Upper lobe of left lung (tissue), 4 donors: ENCODE data around the gene PROK2.
A peak's percentile ranks its signal among the peaks of the same experiment; 100 is the strongest.

Source experiments
- EP300 ChIP-seq, 4 donors: sonication (generic); formaldehyde crosslinking; IDR thresholded peaks; one replicate each; pipeline ENCODE4 v1.5.1; 2017; ENCODE audit warnings: antibody characterized with exemption in 4 of 4, control low read depth in 2 of 4
- POLR2A ChIP-seq, 4 donors: fragments of 450-650 bp; IDR thresholded peaks; one replicate each; pipeline ENCODE4 v1.5.1; 2016 to 2017; ENCODE audit warnings: antibody characterized with exemption in 4 of 4, mild to moderate bottlenecking in 2 of 4
- TF ChIP-seq, protein P1 (sequence below), 6 experiments: fragments of 450-650 bp in 4 of 6; fragments of 200-600 bp in 2 of 6; sonication (generic) in 2 of 6; IDR thresholded peaks; one replicate each; pipeline ENCODE4 v1.5.1; 2016 to 2019; ENCODE audit warnings: antibody characterized with exemption in 6 of 6

DNA sequence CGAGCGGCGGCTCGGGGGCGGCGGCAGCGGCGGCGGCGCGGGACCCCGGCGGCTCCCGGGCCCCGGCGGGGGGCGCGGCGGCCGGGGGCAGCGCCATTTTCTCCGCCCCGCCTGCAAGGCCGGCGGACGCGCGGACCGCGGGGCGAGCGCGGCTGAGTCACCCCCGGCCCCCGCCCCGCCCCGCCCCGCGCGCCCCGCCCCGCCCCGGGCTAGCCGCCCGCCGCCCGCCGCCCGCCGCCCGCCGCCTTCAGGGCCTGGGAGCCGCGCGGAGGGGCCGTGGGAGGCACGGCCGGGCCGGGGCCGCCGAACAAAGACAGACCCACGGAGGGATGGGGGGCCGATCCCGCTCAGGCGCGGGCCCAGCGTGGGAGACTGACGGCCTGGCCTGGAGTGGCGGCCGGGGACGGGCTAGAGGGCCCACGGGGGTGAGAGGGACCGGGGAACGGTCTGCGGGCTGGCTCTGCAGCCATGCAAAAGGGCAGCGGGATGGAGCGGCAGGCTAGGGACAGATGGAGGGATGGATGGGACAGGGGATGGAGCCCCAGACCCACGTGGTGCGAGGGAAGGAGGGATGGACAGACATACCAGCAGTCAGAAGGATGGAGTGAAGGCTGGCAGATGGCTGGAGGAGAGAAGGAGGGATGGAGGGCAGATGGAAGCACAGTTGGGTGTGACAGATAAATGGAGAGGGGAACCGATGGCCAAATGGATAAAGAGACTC is 59.5 kb downstream of the PROK2 start, which contains the start of gene EIF4E3:
- TF ChIP-seq POLR2A (IDR thresholded peaks at IDR 0.05): no peak
- TF ChIP-seq, protein P1, sequence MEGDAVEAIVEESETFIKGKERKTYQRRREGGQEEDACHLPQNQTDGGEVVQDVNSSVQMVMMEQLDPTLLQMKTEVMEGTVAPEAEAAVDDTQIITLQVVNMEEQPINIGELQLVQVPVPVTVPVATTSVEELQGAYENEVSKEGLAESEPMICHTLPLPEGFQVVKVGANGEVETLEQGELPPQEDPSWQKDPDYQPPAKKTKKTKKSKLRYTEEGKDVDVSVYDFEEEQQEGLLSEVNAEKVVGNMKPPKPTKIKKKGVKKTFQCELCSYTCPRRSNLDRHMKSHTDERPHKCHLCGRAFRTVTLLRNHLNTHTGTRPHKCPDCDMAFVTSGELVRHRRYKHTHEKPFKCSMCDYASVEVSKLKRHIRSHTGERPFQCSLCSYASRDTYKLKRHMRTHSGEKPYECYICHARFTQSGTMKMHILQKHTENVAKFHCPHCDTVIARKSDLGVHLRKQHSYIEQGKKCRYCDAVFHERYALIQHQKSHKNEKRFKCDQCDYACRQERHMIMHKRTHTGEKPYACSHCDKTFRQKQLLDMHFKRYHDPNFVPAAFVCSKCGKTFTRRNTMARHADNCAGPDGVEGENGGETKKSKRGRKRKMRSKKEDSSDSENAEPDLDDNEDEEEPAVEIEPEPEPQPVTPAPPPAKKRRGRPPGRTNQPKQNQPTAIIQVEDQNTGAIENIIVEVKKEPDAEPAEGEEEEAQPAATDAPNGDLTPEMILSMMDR (IDR thresholded peaks at IDR 0.05): peak in 1 of 6 experiments; percentile 7
- TF ChIP-seq EP300 (IDR thresholded peaks at IDR 0.05): no peak
